Measurements from ENCODE around the gene SH3GLB1. TPM values are rescaled to one million over a fixed set of nuclear protein-coding genes. Genes with fewer than 3 reads are reported as not detected.

Gene SH3GLB1
- total and polyA plus RNA-seq, 5 donors: 38.8 to 103 (median 102) TPM

- intact Hi-C loops (cut with DNase I): no loop called here
- DNase-seq (no peak), ATAC-seq (no peak)
- Histone ChIP-seq H3K27me3 (ENCODE audit: control insufficient read depth, insufficient read depth) (no peaks in the 10 kb centered on the region), H3K4me3 (ENCODE audit: low read length) (no peak overlapping the region), H3K9me3 (ENCODE audit: control insufficient read depth, low read length) (no peaks in the 10 kb centered on the region), H3K4me1 (ENCODE audit: control insufficient read depth, insufficient read depth, low read length) (no peaks in the 10 kb centered on the region), H3K27ac (ENCODE audit: low read length) (no peak overlapping the region)
- WGBS: 59% methylated on average over 4 of the region's 4 CpGs
Observed at GRCh38 chr1:86754265-86754974, 50.0 kb downstream of the SH3GLB1 start.

GRCh38 chr1:86756062-86756406 is 51.7 kb downstream of the SH3GLB1 start:
- no peak for DNase-seq
- H3K27ac ChIP-seq (ENCODE audit: low read length): no peak overlapping the region
- no peaks in the 10 kb centered on the region for H3K9me3 ChIP-seq (ENCODE audit: control insufficient read depth, low read length)
- intact Hi-C loops (cut with DNase I): no loop called here
- no peak for ATAC-seq
- H3K4me3 ChIP-seq (ENCODE audit: low read length): no peak overlapping the region
- no peaks in the 10 kb centered on the region for H3K27me3 ChIP-seq (ENCODE audit: control insufficient read depth, insufficient read depth)
- no peaks in the 10 kb centered on the region for H3K4me1 ChIP-seq (ENCODE audit: control insufficient read depth, insufficient read depth, low read length)

DNA sequence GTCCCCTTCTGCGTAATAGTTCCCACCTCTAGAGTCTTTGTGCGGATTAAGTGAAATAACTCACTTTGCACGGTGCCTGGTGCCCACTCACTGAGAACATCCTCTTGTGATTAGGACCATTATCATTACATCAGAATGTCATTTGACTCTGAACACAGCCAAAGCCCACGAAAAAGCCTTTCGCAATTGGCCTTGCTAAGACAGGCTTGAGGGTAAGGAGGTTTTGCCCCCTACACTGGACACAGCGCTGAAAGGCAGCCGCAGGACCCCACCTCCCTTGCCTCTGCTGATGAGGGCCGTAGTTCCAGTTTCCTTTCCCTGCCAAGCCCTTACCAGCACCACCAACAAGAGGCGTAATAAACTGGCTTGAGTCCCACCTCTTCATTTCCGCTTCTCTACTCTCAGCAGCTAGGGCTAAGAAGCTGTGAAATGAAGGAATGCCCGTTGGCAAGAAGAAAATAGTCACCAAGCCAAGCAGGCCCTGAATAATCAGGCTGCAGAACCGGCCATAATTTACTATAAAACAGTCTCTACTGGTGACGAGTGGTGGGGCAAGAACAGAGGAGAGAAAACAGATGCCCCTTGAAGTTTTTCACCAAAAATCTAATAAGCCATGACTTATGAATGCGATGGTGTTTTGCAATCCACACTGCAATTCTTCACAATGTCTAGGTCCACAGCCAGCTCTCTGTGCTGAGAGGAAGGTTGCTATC is 53.1 kb downstream of the SH3GLB1 start:
- Histone ChIP-seq H3K4me3 (ENCODE audit: low read length) (no peak overlapping the region), H3K27me3 (ENCODE audit: control insufficient read depth, insufficient read depth) (no peaks in the 10 kb centered on the region), H3K4me1 (ENCODE audit: control insufficient read depth, insufficient read depth, low read length) (no peaks in the 10 kb centered on the region), H3K9me3 (ENCODE audit: control insufficient read depth, low read length) (no peaks in the 10 kb centered on the region), H3K27ac (ENCODE audit: low read length) (peak overlapping the region; percentile 16)
- peak; percentile 83 to 86 for ATAC-seq
- DNase-seq: peak; percentile 42 to 73 (median 66)
- 49% methylated on average over 14 of the region's 14 CpGs for WGBS
- intact Hi-C loops (cut with DNase I): no loop called here

DNA sequence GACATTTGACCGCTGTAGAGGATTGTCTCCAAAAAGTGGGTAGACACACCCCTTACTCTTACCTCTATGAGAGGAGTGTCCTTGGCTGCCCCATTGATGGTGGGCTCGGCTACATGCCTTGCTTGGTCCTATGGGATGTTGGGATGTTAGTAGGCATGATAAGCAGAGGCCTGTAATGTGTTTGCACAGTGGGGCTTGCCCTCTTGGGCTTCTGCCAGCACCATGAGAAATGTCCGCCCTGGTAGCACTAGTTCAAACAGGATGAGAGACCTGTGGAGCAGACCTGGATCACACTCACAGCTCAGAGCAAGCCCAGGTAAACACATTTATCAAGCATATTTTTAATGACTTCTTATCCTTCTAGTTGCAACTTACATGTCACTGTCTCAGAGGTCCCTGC is 54.2 kb downstream of the SH3GLB1 start:
- no peaks in the 10 kb centered on the region for H3K27me3 ChIP-seq (ENCODE audit: control insufficient read depth, insufficient read depth)
- DNase-seq (no peak), ATAC-seq (no peak)
- H3K9me3 ChIP-seq (ENCODE audit: control insufficient read depth, low read length): no peaks in the 10 kb centered on the region
- no peak overlapping the region for H3K27ac ChIP-seq (ENCODE audit: low read length)
- intact Hi-C loops (cut with DNase I): no loop called here
- no peak overlapping the region for H3K4me3 ChIP-seq (ENCODE audit: low read length)
- WGBS: 92% methylated on average over 3 of the region's 3 CpGs
- H3K4me1 ChIP-seq (ENCODE audit: control insufficient read depth, insufficient read depth, low read length): no peaks in the 10 kb centered on the region

DNA sequence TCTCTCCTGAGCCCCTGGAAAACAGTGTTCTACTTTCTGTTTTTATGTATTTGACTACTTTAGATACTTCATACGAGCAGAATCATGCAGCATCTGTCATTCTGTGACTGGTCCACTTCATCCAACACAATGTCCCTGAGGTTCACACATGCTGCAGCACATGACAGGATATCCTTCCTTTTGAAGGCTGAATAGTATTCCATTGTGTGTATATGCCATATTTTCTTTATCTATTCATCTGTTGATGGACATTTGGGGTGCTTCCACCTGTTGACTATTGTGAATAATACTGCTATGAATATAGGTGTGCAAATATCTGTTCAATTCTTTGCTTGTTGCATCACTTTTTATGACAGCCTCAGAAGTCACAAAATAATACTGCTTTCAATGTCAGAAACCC is 55.8 kb downstream of the SH3GLB1 start:
- intact Hi-C loops (cut with DNase I): no loop called here
- H3K4me1 ChIP-seq (ENCODE audit: control insufficient read depth, insufficient read depth, low read length): peaks cover 3% of the 10 kb centered on the region
- no peak overlapping the region for H3K27ac ChIP-seq (ENCODE audit: low read length)
- H3K9me3 ChIP-seq (ENCODE audit: control insufficient read depth, low read length): no peaks in the 10 kb centered on the region
- H3K4me3 ChIP-seq (ENCODE audit: low read length): no peak overlapping the region
- H3K27me3 ChIP-seq (ENCODE audit: control insufficient read depth, insufficient read depth): no peaks in the 10 kb centered on the region
- WGBS: 90% methylated on average over 1 of the region's 1 CpG
- DNase-seq (no peak), ATAC-seq (no peak)

GRCh38 chr1:86762336-86762735 is 58.0 kb downstream of the SH3GLB1 start:
- DNase-seq (no peak), ATAC-seq (no peak)
- Histone ChIP-seq H3K4me3 (ENCODE audit: low read length) (no peak overlapping the region), H3K4me1 (ENCODE audit: control insufficient read depth, insufficient read depth, low read length) (peaks cover 3% of the 10 kb centered on the region), H3K9me3 (ENCODE audit: control insufficient read depth, low read length) (no peaks in the 10 kb centered on the region), H3K27me3 (ENCODE audit: control insufficient read depth, insufficient read depth) (no peaks in the 10 kb centered on the region), H3K27ac (ENCODE audit: low read length) (no peak overlapping the region)
- intact Hi-C loops (cut with DNase I): no loop called here
- WGBS: 90% methylated on average over 7 of the region's 7 CpGs

DNA sequence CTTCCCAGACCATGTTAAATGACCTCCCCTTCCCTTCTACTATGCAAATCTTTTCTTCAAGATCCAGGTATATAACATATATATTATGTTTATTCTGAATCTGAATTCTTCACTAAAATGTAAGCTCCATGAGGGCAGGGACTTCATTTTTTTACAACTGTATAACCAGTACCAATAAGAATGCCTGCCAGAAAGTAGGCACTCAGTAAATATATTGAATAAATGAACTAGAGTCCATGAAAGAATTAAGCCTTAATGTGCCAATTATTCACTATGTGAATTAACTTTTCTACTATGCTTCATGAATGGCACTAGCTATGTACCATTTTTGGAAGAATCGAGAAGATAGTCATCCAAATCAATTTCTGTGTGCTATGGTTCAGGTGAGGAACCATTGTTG is 60.1 kb downstream of the SH3GLB1 start:
- intact Hi-C loops (cut with DNase I): no loop called here
- Histone ChIP-seq H3K4me1 (ENCODE audit: control insufficient read depth, insufficient read depth, low read length) (peaks cover 3% of the 10 kb centered on the region), H3K27me3 (ENCODE audit: control insufficient read depth, insufficient read depth) (no peaks in the 10 kb centered on the region), H3K4me3 (ENCODE audit: low read length) (no peak overlapping the region), H3K27ac (ENCODE audit: low read length) (no peak overlapping the region), H3K9me3 (ENCODE audit: control insufficient read depth, low read length) (no peaks in the 10 kb centered on the region)
- WGBS: 97% methylated on average over 1 of the region's 1 CpG
- DNase-seq (no peak), ATAC-seq (no peak)

GRCh38 chr1:86765073-86765472 is 60.7 kb downstream of the SH3GLB1 start:
- Histone ChIP-seq H3K4me1 (ENCODE audit: control insufficient read depth, insufficient read depth, low read length) (peaks cover 3% of the 10 kb centered on the region), H3K27ac (ENCODE audit: low read length) (no peak overlapping the region), H3K9me3 (ENCODE audit: control insufficient read depth, low read length) (no peaks in the 10 kb centered on the region), H3K27me3 (ENCODE audit: control insufficient read depth, insufficient read depth) (no peaks in the 10 kb centered on the region), H3K4me3 (ENCODE audit: low read length) (no peak overlapping the region)
- intact Hi-C loops (cut with DNase I): no loop called here
- 23% methylated on average over 2 of the region's 2 CpGs for WGBS
- ATAC-seq: peak; percentile 88 to 89
- DNase-seq: no peak

DNA sequence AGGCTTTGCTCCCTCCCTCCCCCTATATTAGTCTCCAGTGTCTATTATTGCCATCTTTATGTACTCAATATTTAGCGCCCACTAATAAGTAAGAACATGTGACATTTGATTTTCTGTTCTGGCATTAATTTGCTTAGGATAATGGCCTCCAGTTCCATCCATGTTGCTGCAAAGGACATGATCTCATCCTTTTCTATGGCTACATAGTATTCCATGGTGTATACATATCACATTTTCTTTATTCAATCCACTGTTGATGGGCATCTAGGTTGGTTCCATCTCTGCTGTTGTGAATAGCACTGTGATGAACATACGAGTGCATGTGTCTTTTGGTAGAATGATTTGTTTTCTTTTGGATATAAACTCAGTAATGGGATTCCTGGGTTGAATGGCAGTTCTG is 61.3 kb downstream of the SH3GLB1 start:
- whole genome bisulfite sequencing: 97% methylated on average over 2 of the region's 2 CpGs
- intact Hi-C loops (cut with DNase I): no loop called here
- Histone ChIP-seq H3K4me3 (ENCODE audit: low read length) (no peak overlapping the region), H3K9me3 (ENCODE audit: control insufficient read depth, low read length) (no peaks in the 10 kb centered on the region), H3K4me1 (ENCODE audit: control insufficient read depth, insufficient read depth, low read length) (peaks cover 3% of the 10 kb centered on the region), H3K27ac (ENCODE audit: low read length) (no peak overlapping the region), H3K27me3 (ENCODE audit: control insufficient read depth, insufficient read depth) (no peaks in the 10 kb centered on the region)
- ATAC-seq (no peak), DNase-seq (no peak)

DNA sequence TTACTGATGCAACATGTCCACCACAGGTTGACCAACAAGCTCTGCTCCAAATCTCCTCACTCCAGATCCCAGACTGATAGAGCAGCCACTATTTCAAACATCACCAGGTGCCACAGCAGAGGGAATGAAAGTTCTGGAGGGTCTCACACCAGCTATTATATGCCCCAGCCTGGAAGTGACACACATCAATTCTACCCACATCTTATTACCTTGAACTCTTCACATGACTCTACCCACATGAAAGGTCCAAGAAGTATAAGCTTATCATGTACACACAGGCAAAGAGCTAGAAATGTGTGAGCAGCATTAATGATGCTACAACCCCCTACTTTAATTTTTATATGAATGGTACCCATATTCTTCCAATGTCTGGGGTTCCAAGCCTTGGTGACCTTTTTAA is 64.2 kb downstream of the SH3GLB1 start:
- intact Hi-C loops (cut with DNase I): no loop called here

DNA sequence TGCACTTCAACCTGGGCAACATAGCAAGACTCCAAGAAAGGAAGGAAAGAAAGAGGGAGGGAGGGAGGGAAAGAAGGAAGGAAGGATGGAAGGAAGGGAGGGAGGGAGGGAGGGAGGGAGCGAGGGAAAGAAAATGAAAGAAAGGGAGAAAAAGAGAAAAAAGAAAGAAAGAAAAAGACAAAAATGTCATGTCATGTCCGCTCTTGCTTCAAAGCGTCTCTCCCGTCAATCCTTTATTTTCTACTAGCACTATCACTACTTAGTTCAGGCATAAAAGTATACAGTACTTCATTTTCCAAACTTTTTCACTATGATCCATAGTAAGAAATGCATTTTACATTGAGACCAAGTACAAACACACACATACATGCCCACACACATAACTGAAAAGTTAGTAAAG is 64.7 kb downstream of the SH3GLB1 start:
- H3K4me1 ChIP-seq (ENCODE audit: control insufficient read depth, insufficient read depth, low read length): peaks cover 5% of the 10 kb centered on the region
- no peaks in the 10 kb centered on the region for H3K9me3 ChIP-seq (ENCODE audit: control insufficient read depth, low read length)
- H3K27ac ChIP-seq (ENCODE audit: low read length): no peak overlapping the region
- no peak for ATAC-seq
- DNase-seq: no peak
- H3K27me3 ChIP-seq (ENCODE audit: control insufficient read depth, insufficient read depth): no peaks in the 10 kb centered on the region
- WGBS: 96% methylated on average over 4 of the region's 4 CpGs
- intact Hi-C loops (cut with DNase I): no loop called here
- no peak overlapping the region for H3K4me3 ChIP-seq (ENCODE audit: low read length)

More for the DNA sequence above, 64.2 kb downstream of the SH3GLB1 start:
- H3K27ac ChIP-seq (ENCODE audit: low read length): no peak overlapping the region
- no peaks in the 10 kb centered on the region for H3K27me3 ChIP-seq (ENCODE audit: control insufficient read depth, insufficient read depth)
- peaks cover 5% of the 10 kb centered on the region for H3K4me1 ChIP-seq (ENCODE audit: control insufficient read depth, insufficient read depth, low read length)
- no peaks in the 10 kb centered on the region for H3K9me3 ChIP-seq (ENCODE audit: control insufficient read depth, low read length)
- ATAC-seq (no peak), DNase-seq (no peak)
- H3K4me3 ChIP-seq (ENCODE audit: low read length): no peak overlapping the region
